ENCODE measurements around the gene PAIP2. TPM values are rescaled to one million over a fixed set of nuclear protein-coding genes. Genes with fewer than 3 reads are reported as not detected.
"Not testable (repeated sequence)": the region's sequence is repeated elsewhere in the genome, so short reads cannot be mapped to it uniquely, and the experiment has no call there.

PAIP2 gene
- total RNA-seq, 1 experiment from 2014 or later, result 119 TPM

DNA sequence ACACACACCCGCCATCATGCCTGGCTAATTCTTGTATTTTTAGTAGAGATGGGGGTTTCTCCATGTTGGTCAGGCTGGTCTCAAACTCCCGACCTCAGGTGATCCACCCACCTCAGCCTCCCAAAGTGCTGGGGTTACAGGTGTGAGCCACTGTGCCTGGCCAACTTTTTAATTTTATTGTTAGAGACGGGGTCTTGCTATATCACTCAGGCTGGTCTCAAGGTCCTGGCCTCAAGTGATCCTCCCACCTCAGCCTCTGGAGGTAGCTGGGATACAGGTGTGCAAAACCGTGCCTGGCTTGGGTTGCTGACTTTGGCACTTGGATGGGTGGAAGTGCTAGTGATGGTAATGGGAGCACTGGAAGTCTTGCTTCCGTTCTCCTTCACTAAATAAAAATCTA lies 67.5 kb downstream of the PAIP2 start:
- not testable (repeated sequence) for DNase-seq (ENCODE audit: low read depth in 1 of 2, low spot score in 2 of 2); H3K27me3 ChIP-seq (replicated peaks); H3K27ac ChIP-seq; H3K4me3 ChIP-seq; H3K9me3 ChIP-seq (replicated peaks); H3K36me3 ChIP-seq; H3K4me1 ChIP-seq (replicated peaks)

DNA sequence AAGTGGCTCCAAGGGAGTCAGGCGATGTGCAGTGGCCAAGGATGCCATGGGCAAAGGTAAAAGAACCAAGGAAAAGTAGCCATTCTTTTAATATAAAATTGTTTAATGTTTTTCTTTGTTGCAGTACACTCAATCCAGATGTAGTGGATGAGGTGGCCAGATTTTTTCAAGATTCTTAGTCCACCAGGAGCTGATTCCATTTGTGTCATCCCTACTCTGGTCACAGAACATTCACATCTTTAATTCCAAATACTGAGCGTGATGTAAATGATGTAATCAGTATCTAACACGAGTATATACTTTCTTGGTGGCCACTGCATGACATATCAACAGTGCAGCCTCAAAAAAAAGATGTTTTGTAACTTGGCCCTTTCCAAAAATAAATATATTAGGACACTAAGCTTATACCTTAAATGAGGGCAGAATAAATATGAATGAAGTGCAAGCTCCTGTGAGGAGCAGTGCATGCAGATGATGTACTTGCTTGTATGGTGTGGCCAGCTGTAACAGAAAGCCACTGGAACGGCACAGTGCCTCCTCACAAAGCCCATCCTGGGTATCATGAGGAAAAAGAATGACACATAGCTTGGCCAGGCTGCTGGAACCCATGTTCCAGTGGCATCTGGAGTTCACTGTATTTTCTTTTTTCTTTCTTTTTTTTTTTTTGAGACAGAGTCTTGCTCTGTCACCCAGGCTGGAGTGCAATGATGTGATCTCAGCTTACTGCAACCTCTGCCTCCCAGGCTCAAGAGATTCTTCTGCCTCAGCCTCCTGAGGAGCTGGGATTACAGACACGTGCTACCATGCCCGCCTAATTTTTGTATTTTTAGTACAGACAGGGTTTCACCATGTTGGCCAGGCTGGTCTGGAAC lies 68.7 kb downstream of the PAIP2 start:
- Histone ChIP-seq H3K4me1 (replicated peaks) (no peaks in the 10 kb centered on the region), H3K9me3 (replicated peaks) (no peaks in the 10 kb centered on the region), H3K27ac (no peak overlapping the region), H3K4me3 (no peak overlapping the region), H3K27me3 (replicated peaks) (no peaks in the 10 kb centered on the region), H3K36me3 (no peaks in the 10 kb centered on the region; the same call in none of the 2 replicates)
- DNase-seq (ENCODE audit: low read depth in 1 of 2, low spot score in 2 of 2), result no peak

DNA sequence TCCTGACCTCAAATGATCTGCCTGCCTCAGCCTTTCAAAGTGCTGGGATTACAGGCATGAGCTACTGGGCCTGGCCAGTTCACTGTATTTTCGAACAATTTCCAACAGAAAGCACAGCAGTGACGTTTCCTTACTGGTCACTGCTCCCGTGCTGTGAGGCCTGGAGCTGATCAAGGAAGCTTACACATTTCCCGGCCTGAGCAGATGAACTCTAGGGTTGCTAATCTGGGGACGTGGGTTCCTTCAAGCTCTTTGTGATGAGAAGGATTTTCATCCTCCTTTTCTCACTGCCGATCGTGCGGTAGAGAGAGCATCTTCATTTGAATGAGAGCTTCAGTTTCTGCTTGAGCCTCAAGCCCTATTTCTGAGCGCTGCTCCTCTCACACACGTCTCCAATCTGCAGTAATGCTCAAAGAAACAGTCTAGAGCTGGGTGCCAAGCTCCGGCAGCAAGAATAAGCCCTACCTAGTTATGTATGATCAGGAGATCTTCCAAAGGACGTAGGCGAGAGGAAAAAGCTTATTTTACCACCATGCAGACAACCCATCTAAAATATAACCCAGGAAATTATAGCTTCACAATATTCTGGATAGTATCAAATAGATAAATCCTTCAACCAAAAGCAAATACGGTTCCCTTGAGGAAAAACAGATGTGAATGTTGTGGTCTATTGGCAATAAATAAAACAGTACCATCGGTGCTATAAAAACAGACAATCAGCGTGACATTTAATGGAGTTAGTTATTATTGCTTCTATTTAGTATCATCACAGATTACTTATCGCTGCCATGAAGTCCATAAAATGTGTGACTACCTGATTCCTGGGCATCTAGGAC lies 69.6 kb downstream of the PAIP2 start:
- no peak overlapping the region for H3K27ac ChIP-seq
- no peaks in the 10 kb centered on the region; the same call in none of the 2 replicates for H3K36me3 ChIP-seq
- no peak for DNase-seq (ENCODE audit: low read depth in 1 of 2, low spot score in 2 of 2)
- H3K4me3 ChIP-seq, result no peak overlapping the region
- no peaks in the 10 kb centered on the region for H3K9me3 ChIP-seq (replicated peaks)
- H3K4me1 ChIP-seq (replicated peaks), result no peaks in the 10 kb centered on the region; the same call in 1 of the 2 replicates
- no peaks in the 10 kb centered on the region for H3K27me3 ChIP-seq (replicated peaks)

DNA sequence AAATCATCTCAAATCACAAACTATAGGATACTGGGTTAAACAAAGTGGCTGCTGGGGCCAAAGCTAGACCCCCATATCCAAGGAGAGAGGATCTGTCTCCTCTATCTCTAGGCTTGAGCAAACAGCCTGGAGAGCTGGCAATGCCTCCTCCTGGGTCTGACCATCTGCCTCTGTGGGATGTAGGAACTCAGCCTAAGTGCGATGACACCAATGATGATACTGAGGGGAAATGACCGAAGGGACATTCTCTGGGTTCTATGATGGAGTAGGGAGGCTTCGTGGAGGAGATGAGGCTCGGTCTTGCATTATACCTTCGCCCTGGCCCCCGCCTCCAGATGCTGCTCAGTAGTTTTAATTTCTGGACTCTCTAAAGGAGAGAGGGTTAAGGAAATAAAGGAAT lies 71.5 kb downstream of the PAIP2 start:
- Histone ChIP-seq H3K27ac (no peak overlapping the region), H3K4me1 (replicated peaks) (no peaks in the 10 kb centered on the region; the same call in 1 of the 2 replicates), H3K27me3 (replicated peaks) (no peaks in the 10 kb centered on the region), H3K9me3 (replicated peaks) (no peaks in the 10 kb centered on the region), H3K36me3 (peaks cover 7% of the 10 kb centered on the region), H3K4me3 (no peak overlapping the region)
- no peak for DNase-seq (ENCODE audit: low read depth in 1 of 2, low spot score in 2 of 2)

DNA sequence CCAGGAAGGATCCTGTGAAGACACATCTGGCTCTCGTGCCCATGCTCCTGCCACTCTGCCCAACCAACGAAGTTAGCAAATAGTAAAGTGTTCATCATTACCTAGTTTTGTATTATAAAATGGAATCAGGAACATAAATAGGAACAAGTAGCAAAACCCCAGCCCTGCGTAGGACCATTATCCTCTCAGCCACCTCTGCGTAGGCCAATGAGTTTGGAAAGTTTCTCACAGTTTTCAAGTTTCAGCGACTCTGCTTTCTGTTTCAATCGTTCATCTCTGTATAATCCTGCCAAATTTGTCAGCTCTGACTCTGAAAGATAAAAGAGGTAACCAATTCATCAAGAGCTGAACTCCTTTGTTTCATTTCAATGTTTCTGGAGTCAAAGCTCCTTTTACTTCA lies 72.3 kb downstream of the PAIP2 start:
- no peak for DNase-seq (ENCODE audit: low read depth in 1 of 2, low spot score in 2 of 2)
- Histone ChIP-seq H3K27ac (no peak overlapping the region), H3K9me3 (replicated peaks) (no peaks in the 10 kb centered on the region), H3K4me1 (replicated peaks) (no peaks in the 10 kb centered on the region; the same call in 1 of the 2 replicates), H3K36me3 (peaks cover 7% of the 10 kb centered on the region), H3K4me3 (no peak overlapping the region), H3K27me3 (replicated peaks) (no peaks in the 10 kb centered on the region)

DNA sequence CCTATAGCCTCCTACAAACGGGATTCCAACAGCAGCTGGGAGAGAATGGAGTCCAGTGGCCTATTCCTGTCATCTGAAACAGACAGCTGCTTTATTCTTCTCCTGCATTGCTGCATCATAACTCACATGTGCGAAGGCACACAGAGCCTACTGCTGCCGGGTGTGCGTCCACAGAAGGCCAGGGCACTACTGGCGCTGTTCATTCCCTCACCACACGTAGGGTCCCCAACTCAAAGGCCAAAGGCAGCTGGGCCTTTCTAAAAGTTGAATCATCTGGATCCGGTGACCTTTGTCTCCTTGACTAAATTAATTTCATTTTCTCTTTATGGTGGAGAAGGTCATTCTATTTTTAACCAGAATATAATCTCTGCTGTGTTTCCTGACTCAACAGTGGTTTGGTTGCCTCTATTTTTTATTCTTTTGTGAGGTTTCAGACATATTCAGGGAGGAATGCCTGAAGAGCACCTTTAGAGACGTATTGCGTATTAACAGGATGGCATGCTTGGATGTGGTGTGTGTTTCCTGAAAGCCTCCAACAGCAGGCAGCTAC lies 73.0 kb downstream of the PAIP2 start:
- H3K27ac ChIP-seq, result no peak overlapping the region
- no peak for DNase-seq (ENCODE audit: low read depth in 1 of 2, low spot score in 2 of 2)

DNA sequence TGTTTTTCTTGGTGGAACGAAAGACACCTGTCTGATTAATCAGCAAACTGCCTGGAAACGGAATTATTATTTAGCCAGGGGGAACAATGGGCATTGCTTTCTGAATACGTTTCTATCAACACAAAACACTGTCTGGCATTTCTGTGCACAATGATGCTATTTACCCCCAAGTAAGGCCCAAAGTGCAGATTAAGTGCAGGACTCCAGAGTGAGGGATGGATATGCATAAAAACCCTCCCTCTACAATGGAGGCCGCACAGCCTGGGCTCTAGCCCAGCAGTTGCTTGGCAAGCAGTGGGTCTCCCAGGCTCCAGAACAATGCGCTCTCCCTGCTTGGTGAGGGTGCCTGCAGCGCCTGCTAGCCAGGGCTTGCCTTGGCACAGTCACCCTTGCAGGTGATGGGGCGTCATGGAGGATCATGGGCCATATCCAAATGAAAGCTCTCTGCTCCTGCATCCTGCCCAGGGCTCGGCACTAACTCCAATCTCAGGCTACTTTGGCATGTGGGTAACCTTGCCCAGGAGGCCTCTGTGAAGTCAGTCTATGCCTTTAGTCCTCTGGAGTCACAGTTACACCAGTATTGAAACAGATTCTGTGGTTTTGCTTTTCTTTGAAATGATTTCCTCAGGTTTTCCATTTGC lies 73.7 kb downstream of the PAIP2 start:
- no peaks in the 10 kb centered on the region; the same call in 1 of the 2 replicates for H3K4me1 ChIP-seq (replicated peaks)
- H3K4me3 ChIP-seq, result no peak overlapping the region
- H3K27me3 ChIP-seq (replicated peaks), result no peaks in the 10 kb centered on the region
- no peak for DNase-seq (ENCODE audit: low read depth in 1 of 2, low spot score in 2 of 2)
- H3K27ac ChIP-seq, result no peak overlapping the region
- H3K9me3 ChIP-seq (replicated peaks), result no peaks in the 10 kb centered on the region
- H3K36me3 ChIP-seq, result peaks cover 16% of the 10 kb centered on the region

More for the DNA sequence above, 73.0 kb downstream of the PAIP2 start:
- no peaks in the 10 kb centered on the region; the same call in 1 of the 2 replicates for H3K4me1 ChIP-seq (replicated peaks)
- peaks cover 10% of the 10 kb centered on the region for H3K36me3 ChIP-seq
- H3K27me3 ChIP-seq (replicated peaks), result no peaks in the 10 kb centered on the region
- no peak overlapping the region for H3K4me3 ChIP-seq
- no peaks in the 10 kb centered on the region for H3K9me3 ChIP-seq (replicated peaks)

DNA sequence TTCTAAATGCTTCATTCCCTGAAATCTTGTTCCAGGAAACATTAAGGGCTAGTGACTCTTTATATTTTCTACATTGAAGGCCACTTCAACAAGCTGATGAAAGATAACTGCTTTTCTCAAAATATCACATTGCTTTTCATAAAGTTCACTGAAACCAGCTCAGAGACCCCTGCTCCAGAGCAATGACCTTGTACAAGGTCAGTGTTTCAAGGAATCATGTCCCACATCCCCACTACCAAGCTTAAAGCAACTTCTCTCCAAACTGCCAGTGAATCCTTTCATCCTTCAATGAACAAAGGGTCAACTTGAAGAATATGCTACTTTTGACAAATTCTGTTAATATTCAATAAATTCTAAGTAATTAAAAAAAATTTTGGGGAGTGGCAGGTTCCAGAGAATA lies 74.2 kb downstream of the PAIP2 start:
- Histone ChIP-seq H3K27ac (no peak overlapping the region), H3K4me1 (replicated peaks) (no peaks in the 10 kb centered on the region; the same call in 1 of the 2 replicates)

DNA sequence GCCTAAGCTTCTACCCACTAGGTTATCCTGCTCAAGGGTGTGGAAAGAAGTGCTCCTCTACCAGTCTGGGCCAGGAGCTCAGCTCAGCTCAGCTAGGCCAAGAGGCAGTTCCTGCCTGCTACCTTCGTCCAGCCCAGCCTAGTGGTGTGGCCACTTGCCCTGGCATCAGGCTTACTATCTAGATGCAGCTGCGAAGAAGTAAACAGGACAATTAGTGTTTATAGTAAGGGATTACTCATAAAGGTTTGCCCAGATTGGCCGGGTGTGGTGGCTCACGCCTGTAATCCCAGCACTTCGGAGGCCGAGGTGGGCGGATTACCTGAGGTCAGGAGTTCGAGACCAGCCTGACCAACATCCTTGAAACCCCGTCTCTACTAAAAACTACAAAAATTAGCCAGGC lies 75.0 kb downstream of the PAIP2 start:
- H3K4me3 ChIP-seq, result no peak overlapping the region
- no peaks in the 10 kb centered on the region for H3K9me3 ChIP-seq (replicated peaks)
- H3K36me3 ChIP-seq, result peaks cover 19% of the 10 kb centered on the region
- no peaks in the 10 kb centered on the region for H3K27me3 ChIP-seq (replicated peaks)
- DNase-seq (ENCODE audit: low read depth in 1 of 2, low spot score in 2 of 2), result no peak
- no peaks in the 10 kb centered on the region; the same call in 1 of the 2 replicates for H3K4me1 ChIP-seq (replicated peaks)
- H3K27ac ChIP-seq, result no peak overlapping the region

More for the DNA sequence above, 74.2 kb downstream of the PAIP2 start:
- Histone ChIP-seq H3K36me3 (peaks cover 19% of the 10 kb centered on the region), H3K27me3 (replicated peaks) (no peaks in the 10 kb centered on the region), H3K9me3 (replicated peaks) (no peaks in the 10 kb centered on the region), H3K4me3 (no peak overlapping the region)
- no peak for DNase-seq (ENCODE audit: low read depth in 1 of 2, low spot score in 2 of 2)

DNA sequence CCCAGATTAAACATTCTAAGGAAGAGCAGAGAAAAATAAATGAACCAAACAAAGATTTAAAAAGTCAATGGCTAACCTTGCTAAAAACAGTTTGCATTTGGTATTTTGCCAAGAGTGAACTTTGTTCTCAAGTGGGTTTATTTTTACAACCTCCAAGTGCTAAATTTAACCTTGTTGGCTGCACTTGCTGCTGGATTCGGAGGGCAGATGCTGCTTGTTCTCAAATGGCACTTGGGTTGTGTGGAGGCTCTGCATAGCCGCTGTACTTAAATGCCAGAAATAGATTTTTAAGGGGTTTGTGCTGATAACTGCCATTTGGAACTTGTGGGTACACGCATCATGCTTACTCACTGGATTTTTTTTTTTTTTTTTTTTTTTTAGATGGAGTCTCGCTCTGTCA lies 75.6 kb downstream of the PAIP2 start:
- Histone ChIP-seq H3K27me3 (replicated peaks) (no peaks in the 10 kb centered on the region), H3K27ac (no peak overlapping the region), H3K4me1 (replicated peaks) (no peaks in the 10 kb centered on the region; the same call in 1 of the 2 replicates), H3K4me3 (no peak overlapping the region), H3K36me3 (peaks cover 19% of the 10 kb centered on the region), H3K9me3 (replicated peaks) (no peaks in the 10 kb centered on the region)
- no peak for DNase-seq (ENCODE audit: low read depth in 1 of 2, low spot score in 2 of 2)

DNA sequence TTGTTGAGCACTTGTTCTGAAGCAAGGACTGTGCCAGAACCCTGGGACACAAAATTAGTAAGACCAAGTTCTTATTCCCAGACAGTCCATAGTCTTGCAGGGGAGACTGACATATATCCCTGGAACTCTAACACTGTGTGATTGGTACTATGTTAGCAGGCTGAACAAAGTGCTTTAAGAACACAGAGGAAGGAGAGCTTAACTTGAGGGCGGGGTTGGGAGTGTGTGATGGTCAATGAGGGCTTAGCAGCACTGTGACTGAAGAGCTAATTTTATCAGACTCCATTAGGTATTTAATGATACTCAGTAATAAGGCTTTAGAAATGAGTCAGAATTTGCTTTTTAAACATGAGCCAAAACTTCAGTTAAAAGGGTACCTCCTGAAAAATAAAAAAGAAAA lies 77.1 kb downstream of the PAIP2 start:
- Histone ChIP-seq H3K4me3 (no peak overlapping the region), H3K36me3 (peaks cover 19% of the 10 kb centered on the region), H3K27ac (no peak overlapping the region), H3K27me3 (replicated peaks) (no peaks in the 10 kb centered on the region), H3K4me1 (replicated peaks) (no peaks in the 10 kb centered on the region; the same call in 1 of the 2 replicates), H3K9me3 (replicated peaks) (no peaks in the 10 kb centered on the region)
- DNase-seq (ENCODE audit: low read depth in 1 of 2, low spot score in 2 of 2), result no peak

All from SJSA1 (cell line).